HG03558 (cell line): ENCODE measurements around the gene HAND2.

Experiments used
- ATAC-seq: cut with Tn5 transposase; IDR thresholded peaks from one replicate; pipeline ENCODE4 v1.9.1; 2021; ENCODE audit warnings: moderate number of reproducible peaks; ENCODE audit not compliant: unreplicated experiment; ENCODE audit errors: extremely low read depth

HAND2 gene

GRCh38 chr4:173529477-173530325 is at the start of gene HAND2:
TSS of gene HAND2 (minus strand) at chr4:173530229. CDS start at chr4:173529289, 940 bp downstream.
- no peak for ATAC-seq

GRCh38 chr4:173578956-173579355 is 48.9 kb upstream of the HAND2 start:
- no peak for ATAC-seq

- ATAC-seq = no peak
Observed at GRCh38 chr4:173577963-173578362, 47.9 kb upstream of the HAND2 start.

- no peak for ATAC-seq
Observed at GRCh38 chr4:173575482-173576152, 45.6 kb upstream of the HAND2 start.

GRCh38 chr4:173573725-173574124 is 43.7 kb upstream of the HAND2 start:
- ATAC-seq = no peak

DNA sequence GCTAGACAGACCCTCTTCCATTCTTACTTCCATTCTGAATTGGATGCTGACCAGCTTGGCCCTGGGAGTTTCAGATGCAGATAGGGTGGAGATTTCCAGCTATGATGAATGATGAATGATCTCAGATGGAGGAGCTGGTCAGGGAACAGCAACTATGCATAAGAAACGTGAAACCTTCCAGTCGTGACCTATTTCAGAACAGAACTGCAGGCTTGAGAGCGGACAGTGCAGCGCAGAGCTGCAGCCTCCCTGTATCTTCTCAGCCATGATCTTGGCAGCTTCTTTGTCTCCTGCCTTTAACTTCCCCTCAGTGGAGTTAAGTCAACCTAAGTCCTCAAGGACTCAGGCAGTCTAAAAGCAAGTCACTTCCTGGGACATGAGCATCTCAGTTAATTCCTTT is 43.3 kb upstream of the HAND2 start:
- no peak for ATAC-seq

DNA sequence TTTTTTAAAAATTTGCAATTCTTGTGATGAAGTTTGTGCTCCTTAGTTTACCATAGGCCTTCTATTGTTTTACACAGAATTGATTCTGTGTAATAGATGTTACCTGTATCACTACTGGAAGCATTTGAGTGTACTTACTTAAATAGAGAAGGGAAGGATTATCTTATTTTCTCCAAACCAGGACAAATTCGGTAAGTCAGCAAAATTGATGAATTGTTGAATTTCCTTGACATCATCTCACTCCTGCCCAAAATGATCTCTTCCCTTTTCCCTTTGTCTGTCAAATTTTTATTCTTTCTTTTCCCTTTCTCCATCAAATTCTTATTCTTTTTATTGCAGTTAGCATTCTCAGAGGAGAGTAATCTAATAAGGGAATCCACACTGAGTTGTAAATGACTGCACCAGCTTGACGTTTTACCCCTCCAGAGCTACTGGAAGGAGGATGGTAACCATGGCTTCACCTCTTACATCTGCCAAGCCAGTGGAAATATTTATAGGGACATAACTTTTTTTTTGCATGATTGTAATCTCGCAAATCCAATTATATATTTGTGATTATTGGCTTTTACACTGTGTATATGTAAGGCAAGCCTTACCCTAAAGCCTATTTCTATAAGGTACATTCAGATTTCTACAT is 42.6 kb upstream of the HAND2 start:
- ATAC-seq = no peak

DNA sequence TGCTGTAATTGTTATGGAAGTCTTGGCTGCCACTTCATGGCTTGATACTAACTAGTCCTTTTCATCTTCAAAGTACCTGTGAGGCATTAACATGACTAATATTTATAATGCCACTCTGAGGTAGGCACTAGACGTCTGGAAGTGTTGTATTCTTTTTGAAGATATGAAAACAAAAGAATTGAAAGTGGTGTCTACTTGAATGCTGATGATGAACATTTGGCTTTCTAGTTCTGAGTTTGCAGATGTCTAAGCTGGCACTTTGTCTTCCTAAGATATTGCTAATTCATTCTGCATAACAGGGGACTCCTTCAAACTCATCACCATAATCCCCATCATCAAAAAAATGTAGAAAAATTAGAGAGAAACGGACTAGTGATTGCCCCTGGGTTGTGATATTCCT is 41.6 kb upstream of the HAND2 start:
- ATAC-seq = no peak

DNA sequence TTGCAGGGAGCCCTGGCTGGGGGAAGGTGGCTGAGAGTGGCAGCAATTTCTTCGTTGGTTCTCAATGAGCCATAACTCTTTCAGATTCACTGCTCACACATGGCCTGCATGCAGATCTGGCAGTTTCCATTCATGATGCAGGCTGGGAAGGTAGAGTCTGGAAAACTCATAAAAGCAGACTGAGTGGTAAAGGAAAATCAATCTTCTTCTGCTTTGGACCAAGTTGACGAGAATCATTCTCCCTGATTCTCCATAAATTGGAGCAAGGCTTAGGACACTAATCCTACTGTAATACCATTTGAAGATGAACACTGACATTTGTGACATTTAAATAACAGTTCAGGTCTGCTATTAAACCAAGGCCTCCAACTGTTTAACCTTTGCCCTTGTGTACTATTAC is 35.3 kb upstream of the HAND2 start:
- ATAC-seq = no peak

DNA sequence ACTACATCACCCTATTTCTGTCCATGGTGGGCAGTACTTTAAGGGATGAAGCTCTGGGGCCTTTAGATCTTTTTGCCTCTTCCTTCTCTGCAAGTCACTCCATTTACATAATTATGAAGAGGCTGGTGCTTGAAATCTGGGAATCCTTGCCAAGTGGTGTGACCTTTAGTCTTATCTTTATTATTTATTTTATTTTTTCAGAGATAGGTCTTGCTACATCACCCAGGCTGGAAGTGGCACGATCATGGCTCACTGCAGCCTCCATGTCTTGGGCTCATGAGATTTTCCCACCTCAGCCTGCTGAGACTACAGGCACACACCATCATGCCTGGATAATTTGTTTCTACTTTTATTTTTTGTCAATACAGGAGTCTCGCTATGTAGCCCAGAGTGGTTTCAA is 34.4 kb upstream of the HAND2 start:
- no peak for ATAC-seq

- no peak for ATAC-seq
Observed at GRCh38 chr4:173560896-173561295, 30.9 kb upstream of the HAND2 start.

DNA sequence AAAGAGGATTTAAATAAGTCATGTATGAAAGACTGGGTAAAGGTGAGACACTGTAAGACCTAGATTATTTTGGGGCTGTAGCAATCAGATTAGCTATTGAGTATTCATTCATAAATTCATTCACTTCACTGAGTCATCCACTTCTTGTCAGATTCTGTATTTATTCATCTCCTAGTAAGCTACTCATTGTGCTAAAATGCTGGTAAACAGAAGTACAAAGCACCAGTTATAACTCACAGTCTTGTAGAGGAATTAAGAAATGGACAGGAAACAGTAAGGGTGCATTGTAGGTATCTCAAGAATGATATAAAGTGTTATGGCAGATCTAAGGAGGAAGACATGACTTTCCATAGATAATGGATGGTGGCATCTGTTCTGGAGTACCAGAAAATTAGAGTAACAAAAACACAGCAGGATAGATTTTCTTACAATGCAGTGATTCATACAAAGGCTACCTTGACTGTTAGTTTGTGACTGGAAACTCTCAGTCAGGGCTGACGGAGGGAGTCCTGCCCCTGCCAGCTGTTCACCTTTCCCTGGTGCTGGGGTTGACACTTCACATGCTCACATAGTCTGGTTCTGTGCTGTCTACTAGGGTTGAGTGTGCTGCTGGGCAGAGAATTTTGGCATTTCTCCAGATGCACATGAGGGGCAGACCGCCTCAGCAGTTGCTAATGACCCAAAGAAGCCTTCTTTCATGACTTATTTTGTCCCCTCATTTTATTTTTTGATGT is 26.5 kb upstream of the HAND2 start:
- ATAC-seq = no peak

DNA sequence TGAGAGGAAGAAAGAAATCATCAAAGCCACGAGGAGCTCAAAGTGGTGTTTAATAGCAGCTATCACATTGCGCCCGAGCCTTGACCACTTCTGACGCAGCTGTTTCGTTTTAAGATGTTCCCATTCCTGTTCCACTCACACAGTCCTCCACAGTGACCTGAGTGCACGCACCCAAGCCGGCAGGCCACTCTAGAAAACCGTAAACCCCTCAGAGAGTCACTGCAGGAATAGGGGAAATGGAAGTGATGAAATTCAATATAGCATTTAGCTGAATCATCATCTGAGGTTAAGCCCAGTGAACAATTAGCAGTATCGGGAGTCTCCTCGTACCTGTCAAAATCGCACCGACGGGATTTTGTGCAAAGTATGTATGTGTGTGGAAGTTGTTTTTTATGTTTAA is 17.9 kb upstream of the HAND2 start:
- ATAC-seq = no peak

GRCh38 chr4:173546776-173547175 is 16.7 kb upstream of the HAND2 start:
- no peak for ATAC-seq

DNA sequence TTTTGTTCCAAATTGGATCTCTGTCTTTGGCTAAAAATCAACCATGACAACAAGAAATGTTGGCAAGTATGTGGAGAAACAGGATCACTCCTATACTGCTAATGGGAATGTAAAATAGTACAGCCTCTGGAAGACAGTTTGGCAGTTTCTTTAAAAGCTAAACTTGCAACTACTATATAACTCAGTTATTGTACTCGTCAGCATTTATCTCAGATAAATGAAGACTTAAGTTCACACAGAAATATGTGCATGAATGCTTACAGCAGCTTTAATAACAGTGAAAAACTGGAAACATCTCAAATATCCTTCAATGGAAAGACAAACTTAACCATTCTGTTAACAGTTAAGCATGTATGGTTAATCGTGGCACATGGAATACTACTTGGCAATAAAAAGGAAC is 15.4 kb upstream of the HAND2 start:
- ATAC-seq = no peak

- no peak for ATAC-seq
Observed at GRCh38 chr4:173543266-173543665, 13.2 kb upstream of the HAND2 start.

- no peak for ATAC-seq
Observed at GRCh38 chr4:173539986-173540385, 10.0 kb upstream of the HAND2 start.

GRCh38 chr4:173538909-173539445 is 8.9 kb upstream of the HAND2 start:
- ATAC-seq = no peak

DNA sequence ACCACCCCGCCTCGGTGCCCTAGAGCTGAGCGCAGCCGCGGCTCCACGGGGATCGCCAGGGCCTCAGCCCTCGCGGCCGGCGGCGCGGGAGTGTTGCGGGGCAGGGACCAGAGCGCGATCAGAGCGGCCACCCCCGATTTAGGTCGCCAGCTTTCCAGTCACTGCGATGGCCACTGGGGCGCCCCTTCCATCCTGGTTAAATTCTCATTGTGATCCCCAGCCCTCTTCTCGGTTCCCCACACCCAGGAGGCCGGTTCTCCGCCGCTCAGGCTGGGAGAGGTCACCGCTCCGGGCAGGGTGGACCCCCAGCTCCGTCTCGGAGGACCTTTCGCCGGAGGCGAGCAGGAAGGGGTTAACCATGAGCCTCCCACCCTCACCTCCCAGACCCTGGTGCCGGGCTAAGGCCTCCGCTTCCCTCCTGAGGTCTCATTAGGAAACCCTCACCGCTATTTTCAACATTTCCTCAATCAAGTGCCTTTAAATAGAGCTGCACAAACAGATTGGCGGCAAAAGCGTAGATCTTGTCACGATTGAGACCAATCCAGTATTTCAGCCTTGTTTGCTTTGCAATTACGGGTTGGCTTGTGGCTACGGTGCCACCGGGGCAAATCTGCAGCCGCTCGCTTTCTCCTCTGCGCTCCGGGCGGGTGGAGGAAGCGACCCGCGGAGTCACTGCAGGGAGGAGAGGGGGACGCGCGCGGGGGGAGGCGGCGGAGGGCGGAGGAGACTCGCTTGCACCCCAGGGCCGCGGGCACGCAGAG is 8.3 kb upstream of the HAND2 start:
- no peak for ATAC-seq
